ENCODE data around the gene TNNC2. TPM values are rescaled to one million over a fixed set of nuclear protein-coding genes. Genes with fewer than 3 reads are reported as not detected.

The TNNC2 gene
- total and polyA plus RNA-seq, 2 of the 13 experiments (the other 11 are each of a cell fraction or from before 2014, with no cell fraction given), result 1.8 to 4.7 TPM

- no peaks in the 10 kb centered on the region for H3K79me2 ChIP-seq (ENCODE audit: insufficient read depth, low read length)
- CTCF ChIA-PET (ENCODE audit: low intra/inter-chr PET ratio, low total read pairs), result no interaction called here
- TF ChIP-seq ZNF616 (CRISPR knock-in tag; IDR thresholded peaks at IDR 0.05; ENCODE audit: low read depth) (no peak), NFATC3 (CRISPR knock-in tag; IDR thresholded peaks at IDR 0.05) (no peak), ZNF512B (CRISPR knock-in tag; IDR thresholded peaks at IDR 0.05; ENCODE audit: borderline replicate concordance) (no peak), ZNF776 (CRISPR knock-in tag; IDR thresholded peaks at IDR 0.05) (no peak), XRCC5 (optimal IDR thresholded peaks at IDR 0.05; ENCODE audit: low read length) (no peak), CCAR2 (optimal IDR thresholded peaks at IDR 0.05; ENCODE audit: low read depth, low read length) (no peak), ZNF563 (CRISPR knock-in tag; IDR thresholded peaks at IDR 0.05) (no peak)
- TF ChIP-seq, protein P1, sequence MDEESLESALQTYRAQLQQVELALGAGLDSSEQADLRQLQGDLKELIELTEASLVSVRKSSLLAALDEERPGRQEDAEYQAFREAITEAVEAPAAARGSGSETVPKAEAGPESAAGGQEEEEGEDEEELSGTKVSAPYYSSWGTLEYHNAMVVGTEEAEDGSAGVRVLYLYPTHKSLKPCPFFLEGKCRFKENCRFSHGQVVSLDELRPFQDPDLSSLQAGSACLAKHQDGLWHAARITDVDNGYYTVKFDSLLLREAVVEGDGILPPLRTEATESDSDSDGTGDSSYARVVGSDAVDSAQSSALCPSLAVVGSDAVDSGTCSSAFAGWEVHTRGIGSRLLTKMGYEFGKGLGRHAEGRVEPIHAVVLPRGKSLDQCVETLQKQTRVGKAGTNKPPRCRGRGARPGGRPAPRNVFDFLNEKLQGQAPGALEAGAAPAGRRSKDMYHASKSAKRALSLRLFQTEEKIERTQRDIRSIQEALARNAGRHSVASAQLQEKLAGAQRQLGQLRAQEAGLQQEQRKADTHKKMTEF (CRISPR knock-in tag; IDR thresholded peaks at IDR 0.05), result no peak
- no peaks in the 10 kb centered on the region for H4K20me1 ChIP-seq (ENCODE audit: insufficient read depth, low read length)
- POLR2A ChIA-PET, result no interaction called here
- intact Hi-C loops (cut with micrococcal nuclease; ENCODE audit: unreplicated experiment), result loop anchor here (5.0 kb wide), 2 partner anchors 338 to 413 kb away; partner anchors contain the start of gene SYS1
- no peak overlapping the region for H3K4me3 ChIP-seq (replicated peaks in 1 of 3; ENCODE audit: insufficient read depth in 1 of 3, low read depth in 2 of 3, low read length in 3 of 3)
- no peak overlapping the region for H3K27ac ChIP-seq (ENCODE audit: extremely low read length, insufficient read depth, low read length)
- DNase-seq (ENCODE audit: low spot score) (no peak), FAIRE-seq (no peak), ATAC-seq (no peak)
- H3K9me3 ChIP-seq (ENCODE audit: low read length), result no peaks in the 10 kb centered on the region
- H3K9ac ChIP-seq (ENCODE audit: insufficient read depth, low read depth, low read length), result no peak overlapping the region
- no TSS peak for BruUV-seq (replicated peaks)
- WGBS (ENCODE audit: low lambda C conversion rate), result 2% methylated on average over 2 of the region's 2 CpGs
- no peak overlapping the region for H3K4me2 ChIP-seq (ENCODE audit: low read depth, low read length)
- in situ Hi-C loops (cut with HindIII; ENCODE audit: extremely low pct_ligation_motif_present, low pct_unique_long_range_greater_than_20kb), result loop anchor here (5.0 to 25.0 kb wide), 5 partner anchors 178 to 587 kb away; partner anchors contain the start of gene EPPIN
- H3K4me1 ChIP-seq (ENCODE audit: insufficient read depth, low read length), result peaks cover 15% of the 10 kb centered on the region
- H2AFZ ChIP-seq (ENCODE audit: low read length), result no peak overlapping the region
- H3K27me3 ChIP-seq (ENCODE audit: control insufficient read depth in 1 of 2, insufficient read depth in 2 of 2, low read length in 2 of 2), result peaks cover 2 to 15% of the 10 kb centered on the region in 2 experiments; a peak in 4 of 5 replicates
- no peaks in the 10 kb centered on the region for H3K36me3 ChIP-seq (replicated peaks in 1 of 2; ENCODE audit: control insufficient read depth in 1 of 2, insufficient read depth in 2 of 2, low read length in 2 of 2)
Measured at GRCh38 chr20:45774945-45775344, 52.2 kb downstream of the TNNC2 start.

Small RNAs within 50 kb of the gene (small RNA-seq; reads per million reads assigned to genes)
- 0 to 0.97 (median 0) reads per million in 3 experiments for gene RNU6ATAC38P (ENCODE audit: insufficient read depth in 2 of 3, insufficient read length in 3 of 3, low read depth in 2 of 3, low replicate concordance in 1 of 3)

Other genes with a start within 250 kb of the TNNC2 start
- not detected in 2 replicates for gene WFDC8, start 248.0 kb downstream of the TNNC2 start, total RNA-seq (2016; rRNA removed; fragmentation: Illumina TruSeq; extraction: Trizol)
- not detected in 2 replicates for gene WFDC8, start 248.0 kb downstream of the TNNC2 start, polyA plus RNA-seq (2011; rRNA removed)
- gene WFDC10A, start 197.6 kb downstream of the TNNC2 start, total RNA-seq (2016; rRNA removed; fragmentation: Illumina TruSeq; extraction: Trizol), result not detected in 2 replicates
- not detected in 2 replicates for gene WFDC10A, start 197.6 kb downstream of the TNNC2 start, polyA plus RNA-seq (2011; rRNA removed)
- not detected in 2 replicates for gene WFDC9, start 196.0 kb downstream of the TNNC2 start, total RNA-seq (2016; rRNA removed; fragmentation: Illumina TruSeq; extraction: Trizol)
- gene WFDC9, start 196.0 kb downstream of the TNNC2 start, polyA plus RNA-seq (2011; rRNA removed), result not detected in 2 replicates
- gene WFDC11, start 157.1 kb downstream of the TNNC2 start, total RNA-seq (2016; rRNA removed; fragmentation: Illumina TruSeq; extraction: Trizol), result not detected in 2 replicates
- gene WFDC11, start 157.1 kb downstream of the TNNC2 start, polyA plus RNA-seq (2011; rRNA removed), result not detected in 2 replicates
- not detected in 2 replicates for gene WFDC13, start 125.3 kb downstream of the TNNC2 start, total RNA-seq (2016; rRNA removed; fragmentation: Illumina TruSeq; extraction: Trizol)
- not detected in 2 replicates for gene WFDC13, start 125.3 kb downstream of the TNNC2 start, polyA plus RNA-seq (2011; rRNA removed)
- not detected in 2 replicates for gene WFDC10B, start 122.3 kb downstream of the TNNC2 start, total RNA-seq (2016; rRNA removed; fragmentation: Illumina TruSeq; extraction: Trizol)
- 0.24 TPM in 1 of 2 replicates, not detected in the other for gene WFDC10B, start 122.3 kb downstream of the TNNC2 start, polyA plus RNA-seq (2011; rRNA removed)
- gene SPINT4, start 105.0 kb downstream of the TNNC2 start, total RNA-seq (2016; rRNA removed; fragmentation: Illumina TruSeq; extraction: Trizol), result not detected in 2 replicates
- gene SPINT4, start 105.0 kb downstream of the TNNC2 start, polyA plus RNA-seq (2011; rRNA removed), result not detected in 2 replicates
- gene WFDC3, start 35.4 kb downstream of the TNNC2 start, total RNA-seq (2016; rRNA removed; fragmentation: Illumina TruSeq; extraction: Trizol), result 0.40 and 0.58 TPM in 2 replicates
- gene WFDC3, start 35.4 kb downstream of the TNNC2 start, polyA plus RNA-seq (2011; rRNA removed), result 0.33 TPM in 1 of 2 replicates, not detected in the other
- gene DNTTIP1, start 35.4 kb downstream of the TNNC2 start, total RNA-seq (2016; rRNA removed; fragmentation: Illumina TruSeq; extraction: Trizol), result 23.2 and 40.1 TPM in 2 replicates
- gene DNTTIP1, start 35.4 kb downstream of the TNNC2 start, polyA plus RNA-seq (2011; rRNA removed), result 56.7 and 56.8 TPM in 2 replicates
- 123 and 139 TPM in 2 replicates for gene UBE2C, start 14.7 kb downstream of the TNNC2 start, total RNA-seq (2016; rRNA removed; fragmentation: Illumina TruSeq; extraction: Trizol)
- gene UBE2C, start 14.7 kb downstream of the TNNC2 start, polyA plus RNA-seq (2011; rRNA removed), result 58.6 and 100 TPM in 2 replicates
- gene SNX21, start 6.5 kb upstream of the TNNC2 start, total RNA-seq (2016; rRNA removed; fragmentation: Illumina TruSeq; extraction: Trizol), result 9.3 and 12.8 TPM in 2 replicates
- 7.7 and 9.3 TPM in 2 replicates for gene SNX21, start 6.5 kb upstream of the TNNC2 start, polyA plus RNA-seq (2011; rRNA removed)
- gene ACOT8, start 30.1 kb upstream of the TNNC2 start, total RNA-seq (2016; rRNA removed; fragmentation: Illumina TruSeq; extraction: Trizol), result 31.4 and 39.1 TPM in 2 replicates
- 45.5 and 54.4 TPM in 2 replicates for gene ACOT8, start 30.1 kb upstream of the TNNC2 start, polyA plus RNA-seq (2011; rRNA removed)
- gene ZSWIM3, start 30.3 kb upstream of the TNNC2 start, total RNA-seq (2016; rRNA removed; fragmentation: Illumina TruSeq; extraction: Trizol), result 5.8 and 7.3 TPM in 2 replicates
- gene ZSWIM3, start 30.3 kb upstream of the TNNC2 start, polyA plus RNA-seq (2011; rRNA removed), result 5.2 and 7.1 TPM in 2 replicates
- gene ZSWIM1, start 53.9 kb upstream of the TNNC2 start, total RNA-seq (2016; rRNA removed; fragmentation: Illumina TruSeq; extraction: Trizol), result 11.7 and 16.5 TPM in 2 replicates
- 9.0 and 9.5 TPM in 2 replicates for gene ZSWIM1, start 53.9 kb upstream of the TNNC2 start, polyA plus RNA-seq (2011; rRNA removed)
- 3.3 and 7.6 TPM in 2 replicates for gene SPATA25, start 60.3 kb upstream of the TNNC2 start, total RNA-seq (2016; rRNA removed; fragmentation: Illumina TruSeq; extraction: Trizol)
- 4.8 and 8.9 TPM in 2 replicates for gene SPATA25, start 60.3 kb upstream of the TNNC2 start, polyA plus RNA-seq (2011; rRNA removed)
- gene NEURL2, start 63.9 kb upstream of the TNNC2 start, total RNA-seq (2016; rRNA removed; fragmentation: Illumina TruSeq; extraction: Trizol), result 4.1 and 9.7 TPM in 2 replicates
- 7.2 and 12.2 TPM in 2 replicates for gene NEURL2, start 63.9 kb upstream of the TNNC2 start, polyA plus RNA-seq (2011; rRNA removed)
- gene CTSA, start 64.0 kb upstream of the TNNC2 start, total RNA-seq (2016; rRNA removed; fragmentation: Illumina TruSeq; extraction: Trizol), result 63.8 and 202 TPM in 2 replicates
- gene CTSA, start 64.0 kb upstream of the TNNC2 start, polyA plus RNA-seq (2011; rRNA removed), result 222 and 231 TPM in 2 replicates
- 7.0 and 16.9 TPM in 2 replicates for gene PLTP, start 84.8 kb upstream of the TNNC2 start, total RNA-seq (2016; rRNA removed; fragmentation: Illumina TruSeq; extraction: Trizol)
- 28.6 and 30.7 TPM in 2 replicates for gene PLTP, start 84.8 kb upstream of the TNNC2 start, polyA plus RNA-seq (2011; rRNA removed)
- gene PCIF1, start 107.4 kb upstream of the TNNC2 start, total RNA-seq (2016; rRNA removed; fragmentation: Illumina TruSeq; extraction: Trizol), result 18.5 and 20.9 TPM in 2 replicates
- 21.6 and 24.4 TPM in 2 replicates for gene PCIF1, start 107.4 kb upstream of the TNNC2 start, polyA plus RNA-seq (2011; rRNA removed)
- gene ZNF335, start 144.9 kb upstream of the TNNC2 start, total RNA-seq (2016; rRNA removed; fragmentation: Illumina TruSeq; extraction: Trizol), result 6.0 and 13.7 TPM in 2 replicates
- gene ZNF335, start 144.9 kb upstream of the TNNC2 start, polyA plus RNA-seq (2011; rRNA removed), result 9.7 and 12.3 TPM in 2 replicates
- not detected in 2 replicates for gene MMP9, start 181.6 kb upstream of the TNNC2 start, total RNA-seq (2016; rRNA removed; fragmentation: Illumina TruSeq; extraction: Trizol)
- gene MMP9, start 181.6 kb upstream of the TNNC2 start, polyA plus RNA-seq (2011; rRNA removed), result 0.03 TPM in 1 of 2 replicates, not detected in the other
- gene SLC12A5, start 201.9 kb upstream of the TNNC2 start, total RNA-seq (2016; rRNA removed; fragmentation: Illumina TruSeq; extraction: Trizol), result 5.3 and 5.4 TPM in 2 replicates
- gene SLC12A5, start 201.9 kb upstream of the TNNC2 start, polyA plus RNA-seq (2011; rRNA removed), result 4.3 and 5.6 TPM in 2 replicates